GM18868 (cell line): ENCODE measurements around the gene LARGE2.

Source experiments
- ATAC-seq: cut with Tn5 transposase; IDR thresholded peaks from one replicate; pipeline ENCODE4 v1.9.1; 2021; ENCODE audit warnings: mild to moderate bottlenecking, moderate library complexity; ENCODE audit not compliant: unreplicated experiment

Gene LARGE2

DNA sequence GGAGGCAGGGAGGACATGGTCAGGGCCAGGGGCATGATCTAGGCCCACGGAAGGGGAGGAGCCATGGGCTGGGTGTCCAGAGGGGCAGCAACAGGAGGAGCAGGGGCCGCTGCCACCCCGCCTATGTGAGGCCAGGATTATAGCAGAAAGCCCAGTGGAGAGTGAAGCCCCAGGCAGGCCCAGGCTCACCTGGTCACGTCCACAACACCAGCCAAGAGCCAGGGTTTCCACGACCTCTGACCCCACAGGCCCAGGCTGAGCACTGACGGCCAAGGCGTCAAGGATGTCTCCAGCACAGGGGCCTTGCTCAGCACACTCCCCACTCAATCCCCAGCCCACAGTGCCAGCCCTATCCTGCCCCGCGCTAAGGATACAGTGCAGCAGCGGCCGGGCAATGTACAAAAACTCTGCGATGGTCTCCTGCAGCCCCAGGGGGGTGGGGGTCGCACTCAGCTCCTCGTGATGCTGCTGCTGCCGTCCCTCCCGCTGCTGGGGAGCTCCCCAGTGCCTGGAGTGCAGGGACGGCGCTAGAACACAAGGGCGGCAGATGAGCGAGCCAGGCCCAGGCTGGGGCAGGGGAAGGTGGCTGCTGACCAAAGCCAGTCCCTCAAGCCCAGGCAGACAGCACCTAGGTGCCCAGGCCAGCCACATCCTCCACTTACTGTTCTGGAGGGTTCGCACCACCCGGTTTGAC is 8.4 kb upstream of the LARGE2 start:
- no peak for ATAC-seq

DNA sequence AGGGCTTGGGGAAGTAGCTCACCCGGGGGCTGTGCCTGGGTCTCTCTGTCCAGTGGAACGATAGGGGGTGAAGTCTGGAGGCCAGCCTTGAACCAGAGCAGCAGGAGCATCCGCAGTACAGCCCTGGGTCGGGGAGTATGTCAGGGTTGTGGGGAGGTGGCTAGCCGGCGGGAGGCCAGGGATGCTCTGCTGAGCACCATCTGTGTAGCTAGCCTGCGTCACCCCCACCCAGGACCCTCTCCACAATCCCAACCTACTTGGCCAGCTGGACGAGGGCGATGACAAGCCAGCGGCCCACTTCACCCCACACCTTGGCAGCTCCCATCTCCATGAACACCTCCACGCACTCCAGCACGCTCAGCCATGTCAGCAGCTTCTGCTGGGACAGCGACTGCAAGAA is 7.0 kb upstream of the LARGE2 start:
- no peak for ATAC-seq

DNA sequence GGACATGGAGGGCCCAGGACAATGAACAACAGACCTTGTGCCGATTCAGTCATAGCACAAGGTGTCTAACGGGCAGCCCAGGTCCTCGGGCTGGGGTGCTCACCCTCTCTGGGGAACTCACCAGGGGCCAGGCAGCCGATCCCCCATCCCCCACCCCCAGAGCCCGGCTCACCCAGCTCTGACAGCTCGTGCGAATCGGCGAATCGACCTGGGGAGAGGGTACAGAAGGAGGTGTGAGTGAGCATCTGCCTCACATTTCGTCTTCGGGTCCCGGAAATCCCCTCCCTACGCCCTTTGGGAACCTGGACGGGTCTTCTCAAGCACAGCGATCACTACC is 5.2 kb upstream of the LARGE2 start:
- ATAC-seq: no peak

DNA sequence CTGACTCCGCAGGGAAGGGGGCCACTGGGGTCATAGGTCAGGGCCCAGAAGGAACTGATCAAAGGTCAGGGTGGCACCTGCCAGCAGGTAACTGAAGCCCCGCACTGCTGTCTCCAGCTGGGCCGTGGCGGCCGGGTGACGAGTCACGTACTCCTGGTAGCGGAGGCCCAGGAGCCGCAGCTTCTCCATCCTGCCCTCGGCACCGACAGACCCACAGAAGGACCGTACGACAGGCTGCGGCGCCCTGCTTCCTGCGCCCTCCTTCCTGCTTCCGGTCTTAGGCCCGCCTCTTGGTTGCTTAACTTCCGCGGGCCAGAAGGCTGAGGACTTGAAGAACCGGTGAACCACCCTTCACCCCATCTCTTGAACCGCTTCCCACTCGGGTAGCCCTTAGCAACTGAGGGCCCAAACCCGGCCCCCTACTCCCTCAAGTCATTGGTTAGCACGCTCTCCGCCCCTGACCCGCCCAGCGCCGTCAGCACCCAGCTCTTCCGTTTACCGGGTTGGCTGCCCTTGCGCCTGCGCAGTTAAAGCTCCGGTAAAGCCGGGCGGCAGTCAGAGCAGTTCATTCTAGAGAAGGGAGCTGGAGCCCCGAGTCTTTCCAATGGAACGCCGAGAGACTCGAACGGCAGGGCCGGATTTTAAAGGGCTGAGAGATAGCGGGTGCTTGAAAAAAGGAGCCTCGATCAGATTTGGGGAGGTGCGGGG is 4.7 kb upstream of the LARGE2 start, which contains the start of gene PEX16:
Gene PEX16 (minus strand): TSS at position 255 of the 708 bp plus-strand sequence. CDS start 66 bp downstream, at position 189.
- ATAC-seq: peak; percentile 93

DNA sequence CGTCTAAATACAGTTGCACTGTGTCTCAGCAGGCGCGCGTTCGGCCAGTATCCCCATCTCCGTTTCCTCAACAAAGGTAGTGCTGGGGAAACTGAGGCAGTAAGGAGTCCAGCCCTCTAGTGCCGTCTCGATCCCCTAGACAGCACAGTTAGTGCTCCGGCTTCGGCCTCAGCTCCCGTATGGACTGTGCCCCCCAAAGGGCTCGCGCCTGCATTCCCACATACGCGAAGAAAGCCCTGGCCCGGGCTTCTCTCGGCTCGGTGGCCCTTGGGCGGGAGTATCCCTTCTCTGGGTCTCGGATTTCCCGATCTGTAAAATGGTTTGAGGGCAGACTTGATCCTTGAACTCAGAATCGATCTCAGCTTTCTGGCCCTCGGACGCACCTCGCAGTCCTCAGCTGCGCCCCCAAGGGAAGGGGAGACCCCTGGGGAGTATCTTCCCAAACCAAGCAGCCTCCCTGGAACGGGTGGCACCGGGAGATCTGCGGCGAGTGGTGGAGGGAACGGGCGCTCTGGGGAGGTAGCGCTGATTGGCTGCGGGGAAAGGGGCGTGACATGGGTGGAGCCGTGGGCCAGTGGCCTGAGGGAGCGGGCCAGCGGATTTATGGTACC is 4.0 kb upstream of the LARGE2 start:
- ATAC-seq: peak; percentile 38

DNA sequence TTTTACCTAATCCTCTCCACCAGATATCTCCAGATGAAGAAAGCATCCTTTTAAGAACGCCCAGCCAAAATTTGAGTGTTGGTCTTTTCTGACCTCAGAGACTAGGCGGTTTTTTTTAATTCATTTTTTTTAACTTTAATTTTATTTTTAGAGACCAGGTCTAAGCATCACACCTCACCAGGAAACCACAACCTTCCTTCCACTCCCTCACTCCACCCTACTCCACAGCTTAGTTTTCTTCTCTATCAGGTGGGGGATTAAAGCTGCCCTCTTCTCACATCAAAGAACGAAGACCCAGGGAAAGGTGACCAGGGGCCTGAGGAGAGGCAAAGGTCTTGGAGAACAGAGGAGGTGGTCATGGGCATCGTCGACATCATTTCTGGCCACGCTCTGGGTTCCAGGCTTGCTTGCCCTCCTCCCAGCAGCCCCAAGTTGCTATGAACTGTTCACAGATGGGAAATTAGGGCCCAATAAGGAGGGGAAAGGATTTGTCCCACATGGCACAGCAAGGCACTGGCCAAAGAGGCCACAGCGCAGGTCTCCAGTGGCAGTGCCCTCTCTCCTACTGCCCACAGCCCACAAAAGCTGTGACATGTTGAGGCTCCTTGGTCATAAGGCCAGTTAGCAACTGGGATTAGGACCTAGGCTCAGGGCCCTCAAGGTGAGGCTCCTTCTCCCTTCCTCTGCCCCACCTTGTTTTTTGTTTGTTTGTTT is 3.3 kb upstream of the LARGE2 start:
- no peak for ATAC-seq

DNA sequence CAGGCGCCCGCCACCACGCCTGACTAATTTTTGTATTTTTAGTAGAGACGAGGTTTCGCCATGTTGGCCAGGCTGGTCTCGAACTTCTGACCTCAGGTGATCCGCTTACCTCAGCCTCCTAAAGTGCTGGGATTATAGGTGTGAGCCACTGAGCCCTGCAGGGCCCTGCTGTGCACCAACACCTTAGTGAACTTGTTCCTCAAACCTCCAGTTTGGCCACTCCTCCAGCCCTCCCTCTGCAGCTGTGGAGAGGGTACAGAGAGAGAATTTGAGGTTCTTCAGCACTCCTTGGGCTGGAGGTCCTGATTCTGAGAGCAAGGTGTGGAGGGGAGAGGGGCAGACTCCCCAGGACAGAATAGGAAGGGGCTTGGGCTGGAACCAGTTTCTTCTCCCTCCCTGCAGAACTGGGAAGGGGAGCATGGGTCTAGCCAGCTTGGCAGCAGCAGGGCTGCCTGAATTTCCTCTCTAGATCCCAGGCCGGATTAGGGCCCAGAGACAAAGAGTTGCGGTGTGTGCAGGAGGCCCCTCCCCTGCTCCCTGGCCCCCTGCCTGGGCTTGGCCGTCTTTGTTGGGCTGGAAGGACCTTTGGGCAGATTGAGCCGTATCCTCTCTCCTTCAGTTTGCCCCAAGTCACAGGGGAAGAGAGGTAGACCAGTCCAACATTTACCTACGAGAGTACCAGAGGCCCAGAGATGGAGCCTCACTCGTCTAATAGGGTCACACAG is 2.5 kb upstream of the LARGE2 start:
- ATAC-seq: no peak

DNA sequence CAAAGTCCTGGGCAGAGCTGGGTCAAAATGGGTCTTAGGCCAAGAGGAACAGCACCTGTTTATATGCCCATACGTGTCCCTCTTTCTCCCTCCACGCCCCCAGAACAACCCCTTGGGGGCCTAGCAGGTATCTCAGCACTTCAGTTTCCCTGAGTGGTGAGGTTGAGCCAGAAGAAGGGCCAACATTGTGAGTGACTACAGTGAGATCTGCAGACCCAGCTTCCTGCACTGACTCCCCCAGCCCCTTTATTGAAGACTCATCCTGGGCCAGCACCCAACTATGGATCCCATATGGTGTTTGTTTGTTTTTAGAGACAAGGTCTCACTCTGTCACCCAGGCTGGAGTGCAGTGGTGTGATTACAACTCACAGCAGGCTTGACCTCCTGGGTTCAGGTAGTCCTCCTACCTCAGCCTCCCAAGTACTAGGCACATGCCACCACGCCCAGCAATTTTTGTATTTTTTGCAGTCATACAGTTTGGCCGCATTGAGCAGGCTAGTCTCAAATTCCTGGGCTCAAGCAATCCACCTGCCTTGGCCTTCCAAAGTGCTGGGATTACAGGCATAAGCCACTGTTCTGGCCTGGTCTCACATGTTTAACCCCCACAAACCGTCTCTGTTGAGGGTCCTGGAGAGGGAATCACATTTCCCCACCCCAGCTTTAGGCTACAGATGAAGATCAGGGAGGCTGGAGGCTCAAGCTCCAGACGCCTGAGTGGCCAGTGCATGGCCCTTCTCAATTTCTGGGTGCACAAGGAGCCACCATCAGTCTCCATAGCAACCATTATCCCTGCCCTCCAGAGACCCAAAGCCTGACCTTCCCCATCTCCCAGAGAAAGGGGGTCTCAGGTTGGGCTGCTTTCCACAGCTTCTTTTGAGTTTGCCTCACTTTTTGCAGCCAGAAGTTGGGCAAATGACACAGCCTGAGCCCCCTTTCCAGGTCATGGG is 1.7 kb upstream of the LARGE2 start:
- ATAC-seq: no peak

DNA sequence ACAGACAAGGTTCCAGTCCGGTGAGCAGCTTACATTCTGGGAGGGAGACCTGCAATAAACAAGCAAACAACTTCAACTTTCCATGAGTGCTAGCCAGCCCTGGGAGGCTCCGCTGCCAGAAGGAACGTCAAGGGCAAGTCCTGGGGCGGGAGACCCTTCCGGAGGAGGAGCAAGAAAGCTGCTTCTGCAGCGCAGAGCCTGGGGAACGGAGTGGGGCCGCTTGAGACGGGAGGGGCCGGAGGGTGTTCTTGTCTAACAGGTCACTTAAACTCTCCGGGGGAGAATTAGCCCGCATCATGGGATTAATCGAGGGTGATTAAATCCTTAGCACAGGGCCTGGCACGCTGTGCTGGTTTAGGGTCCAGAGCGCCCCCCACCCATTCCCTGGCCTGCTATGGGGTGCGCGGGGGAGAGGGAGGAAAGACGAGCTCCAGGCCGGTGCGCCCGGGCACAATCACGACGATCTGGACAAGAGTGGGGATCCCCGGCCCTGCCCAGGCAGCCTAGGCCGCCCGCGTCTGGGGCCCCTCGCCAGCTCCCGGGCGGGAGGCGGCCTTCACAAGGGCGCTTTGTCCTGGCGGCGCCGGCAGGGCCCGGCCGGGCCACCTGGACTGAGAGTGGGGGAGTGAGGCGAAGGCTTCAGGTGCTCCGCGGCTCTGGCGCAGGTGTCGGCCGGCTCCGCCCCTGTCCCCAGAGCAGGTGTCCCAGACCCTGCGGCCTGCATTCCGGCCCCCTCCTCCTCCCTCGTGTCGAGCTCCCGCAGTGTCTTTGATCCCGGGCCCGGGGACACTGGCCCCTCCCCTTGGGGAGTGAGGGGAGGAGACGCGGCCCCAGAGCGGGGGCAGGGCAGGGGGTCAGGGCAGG is 663 bp upstream of the LARGE2 start:
- ATAC-seq: no peak

DNA sequence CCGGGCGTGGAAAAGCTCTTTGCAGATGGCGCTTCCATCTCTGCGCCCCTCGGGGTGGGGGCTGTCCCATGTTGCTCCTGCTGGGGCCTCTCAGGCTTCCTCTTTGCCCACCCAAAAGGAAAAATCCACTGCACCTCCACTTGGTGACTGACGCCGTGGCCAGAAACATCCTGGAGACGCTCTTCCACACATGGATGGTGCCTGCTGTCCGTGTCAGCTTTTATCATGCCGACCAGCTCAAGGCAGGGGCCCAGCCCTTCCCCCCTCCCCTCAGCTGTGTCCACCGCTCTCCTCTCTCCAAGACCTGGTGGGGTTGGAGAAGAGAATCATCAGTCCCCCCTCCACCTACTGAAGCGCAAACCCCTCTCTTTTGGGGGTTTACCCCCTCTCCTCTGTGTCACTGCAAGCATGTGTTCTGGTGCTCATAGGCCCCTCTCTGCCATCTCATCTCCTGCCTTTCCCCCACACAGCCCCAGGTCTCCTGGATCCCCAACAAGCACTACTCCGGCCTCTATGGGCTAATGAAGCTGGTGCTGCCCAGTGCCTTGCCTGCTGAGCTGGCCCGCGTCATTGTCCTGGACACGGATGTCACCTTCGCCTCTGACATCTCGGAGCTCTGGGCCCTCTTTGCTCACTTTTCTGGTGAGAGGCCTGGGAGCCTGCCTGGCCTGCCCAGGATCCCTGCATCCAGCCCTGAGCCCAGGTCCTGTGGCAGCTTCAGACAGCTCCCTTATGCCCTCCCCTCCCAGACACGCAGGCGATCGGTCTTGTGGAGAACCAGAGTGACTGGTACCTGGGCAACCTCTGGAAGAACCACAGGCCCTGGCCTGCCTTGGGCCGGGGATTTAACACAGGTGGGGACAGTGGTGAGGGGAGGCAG is 1.8 kb downstream of the LARGE2 start:
- no peak for ATAC-seq

DNA sequence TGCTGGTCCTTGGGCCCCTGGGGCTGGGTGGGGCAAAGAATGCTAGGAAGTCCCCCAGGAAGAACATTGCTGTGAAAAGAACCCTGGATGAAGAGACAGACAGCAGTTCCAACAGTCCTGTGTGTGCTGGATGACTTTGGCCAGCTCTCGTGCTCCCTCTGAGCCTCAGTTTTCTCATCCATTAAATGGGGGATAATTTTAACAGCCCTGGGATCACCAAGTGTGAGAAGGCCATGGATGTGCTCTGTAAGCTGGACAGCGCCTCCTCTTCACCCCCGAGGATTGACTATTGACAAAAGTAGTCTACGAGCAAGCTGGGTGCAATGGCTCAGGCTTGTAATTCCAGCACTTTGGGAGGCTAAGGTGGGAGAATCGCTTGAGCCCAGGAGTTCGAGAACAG is 2.5 kb downstream of the LARGE2 start:
- ATAC-seq: no peak

DNA sequence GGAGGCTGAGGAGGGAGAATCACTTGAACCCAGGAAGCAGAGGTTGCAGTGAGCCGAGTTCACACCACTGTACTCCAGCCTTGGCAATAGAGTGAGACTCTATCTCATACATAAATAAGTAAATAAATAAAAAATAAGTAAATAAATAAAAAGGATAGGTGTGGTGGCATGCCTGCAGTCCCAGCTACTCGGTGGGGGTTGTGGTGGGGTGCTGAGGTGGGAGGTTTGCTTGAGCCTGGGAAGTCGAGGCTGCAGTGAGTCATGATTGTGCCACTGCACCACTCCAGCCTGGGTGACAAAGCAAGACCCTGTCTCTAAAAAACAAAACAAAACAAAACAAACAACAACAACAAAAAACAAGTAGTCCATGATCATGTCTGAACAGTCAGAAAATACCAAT is 3.1 kb downstream of the LARGE2 start:
- ATAC-seq: no peak

DNA sequence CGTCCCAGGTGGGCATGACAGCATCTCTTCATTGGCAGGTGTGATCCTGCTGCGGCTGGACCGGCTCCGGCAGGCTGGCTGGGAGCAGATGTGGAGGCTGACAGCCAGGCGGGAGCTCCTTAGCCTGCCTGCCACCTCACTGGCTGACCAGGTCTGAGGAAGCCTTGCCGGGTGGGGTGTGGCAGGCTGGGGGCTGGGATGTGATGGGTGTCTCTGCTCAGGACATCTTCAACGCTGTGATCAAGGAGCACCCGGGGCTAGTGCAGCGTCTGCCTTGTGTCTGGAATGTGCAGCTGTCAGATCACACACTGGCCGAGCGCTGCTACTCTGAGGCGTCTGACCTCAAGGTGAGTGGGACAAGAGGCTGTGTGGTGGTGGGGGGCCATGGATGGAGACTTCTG is 3.5 kb downstream of the LARGE2 start:
- no peak for ATAC-seq

DNA sequence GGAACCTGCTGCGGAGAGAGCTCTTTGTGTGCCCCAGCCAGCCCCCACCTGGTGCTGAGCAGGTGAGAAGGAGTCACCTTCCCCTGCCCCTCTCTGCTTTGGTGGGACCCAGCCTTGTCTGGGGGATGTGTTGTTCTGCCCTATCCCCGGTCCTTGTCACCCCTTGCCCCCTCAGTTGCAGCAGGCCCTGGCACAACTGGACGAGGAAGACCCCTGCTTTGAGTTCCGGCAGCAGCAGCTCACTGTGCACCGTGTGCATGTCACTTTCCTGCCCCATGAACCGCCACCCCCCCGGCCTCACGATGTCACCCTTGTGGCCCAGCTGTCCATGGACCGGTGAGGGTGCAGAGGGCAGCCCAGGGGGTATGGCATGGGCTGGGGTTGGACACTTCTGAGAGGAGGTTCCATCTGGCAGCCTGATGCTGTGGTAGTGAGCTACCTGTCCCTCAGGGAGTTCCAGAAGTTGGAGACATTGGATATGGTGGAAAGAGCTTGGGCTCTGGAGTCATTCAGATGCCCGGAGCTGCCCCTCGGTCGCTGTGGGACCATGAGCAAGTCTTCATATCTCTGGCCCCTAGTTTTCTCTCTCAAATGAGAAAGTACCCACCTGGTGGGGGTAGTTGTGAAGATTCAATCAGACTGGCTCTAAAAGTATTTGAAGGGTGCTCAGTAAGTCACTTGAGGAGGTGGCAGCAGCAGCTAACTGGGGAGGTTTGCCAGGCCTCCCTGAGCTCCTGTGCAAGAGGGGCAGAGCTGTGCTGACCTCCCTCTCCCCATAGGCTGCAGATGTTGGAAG is 4.3 kb downstream of the LARGE2 start:
- ATAC-seq: no peak

DNA sequence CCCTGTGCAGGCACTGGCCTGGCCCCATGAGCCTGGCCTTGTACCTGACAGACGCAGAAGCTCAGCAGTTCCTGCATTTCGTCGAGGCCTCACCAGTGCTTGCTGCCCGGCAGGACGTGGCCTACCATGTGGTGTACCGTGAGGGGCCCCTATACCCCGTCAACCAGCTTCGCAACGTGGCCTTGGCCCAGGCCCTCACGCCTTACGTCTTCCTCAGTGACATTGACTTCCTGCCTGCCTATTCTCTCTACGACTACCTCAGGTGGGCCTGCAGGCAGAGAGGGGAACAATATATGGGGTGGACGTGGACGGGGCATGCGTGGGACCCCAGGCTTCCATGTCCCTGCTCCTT is 4.9 kb downstream of the LARGE2 start:
- ATAC-seq: no peak

DNA sequence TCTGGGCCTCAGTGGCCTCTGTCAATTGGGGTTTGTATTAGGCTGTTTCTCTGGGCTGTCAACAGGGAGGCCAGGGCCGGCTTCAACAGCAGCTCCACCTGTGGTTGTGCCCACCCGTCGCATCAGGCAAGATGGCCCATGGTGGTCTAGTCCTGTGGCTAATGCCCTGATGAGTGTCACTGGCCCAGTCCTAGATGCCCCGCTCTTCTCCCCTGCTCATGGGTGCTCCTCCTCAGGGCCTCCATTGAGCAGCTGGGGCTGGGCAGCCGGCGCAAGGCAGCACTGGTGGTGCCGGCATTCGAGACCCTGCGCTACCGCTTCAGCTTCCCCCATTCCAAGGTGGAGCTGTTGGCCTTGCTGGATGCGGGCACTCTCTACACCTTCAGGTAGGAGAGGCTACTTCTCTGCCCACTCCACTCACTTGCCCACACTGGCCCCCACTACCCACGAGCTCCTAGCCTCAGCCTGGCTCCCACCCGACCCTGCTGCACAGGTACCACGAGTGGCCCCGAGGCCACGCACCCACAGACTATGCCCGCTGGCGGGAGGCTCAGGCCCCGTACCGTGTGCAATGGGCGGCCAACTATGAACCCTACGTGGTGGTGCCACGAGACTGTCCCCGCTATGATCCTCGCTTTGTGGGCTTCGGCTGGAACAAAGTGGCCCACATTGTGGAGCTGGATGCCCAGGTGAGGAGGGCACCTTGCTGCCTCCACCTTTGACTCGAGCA is 5.4 kb downstream of the LARGE2 start:
- no peak for ATAC-seq
